Stimulated activated CD8-positive, alpha-beta memory T cell treated with anti-CD3 and anti-CD28 coated beads, Interleukin-4, amount 100 ng/mL, for 48 hours (primary cell): Measurements from ENCODE around the gene ASPSCR1.

Experiments
- DNase-seq: peaks from one replicate; pipeline ENCODE4 v3.0.0-alpha.2; 2020

Gene ASPSCR1

GRCh38 chr17:82001571-82002056 lies 24.2 kb downstream of the ASPSCR1 start:
- no peak for DNase-seq

DNA sequence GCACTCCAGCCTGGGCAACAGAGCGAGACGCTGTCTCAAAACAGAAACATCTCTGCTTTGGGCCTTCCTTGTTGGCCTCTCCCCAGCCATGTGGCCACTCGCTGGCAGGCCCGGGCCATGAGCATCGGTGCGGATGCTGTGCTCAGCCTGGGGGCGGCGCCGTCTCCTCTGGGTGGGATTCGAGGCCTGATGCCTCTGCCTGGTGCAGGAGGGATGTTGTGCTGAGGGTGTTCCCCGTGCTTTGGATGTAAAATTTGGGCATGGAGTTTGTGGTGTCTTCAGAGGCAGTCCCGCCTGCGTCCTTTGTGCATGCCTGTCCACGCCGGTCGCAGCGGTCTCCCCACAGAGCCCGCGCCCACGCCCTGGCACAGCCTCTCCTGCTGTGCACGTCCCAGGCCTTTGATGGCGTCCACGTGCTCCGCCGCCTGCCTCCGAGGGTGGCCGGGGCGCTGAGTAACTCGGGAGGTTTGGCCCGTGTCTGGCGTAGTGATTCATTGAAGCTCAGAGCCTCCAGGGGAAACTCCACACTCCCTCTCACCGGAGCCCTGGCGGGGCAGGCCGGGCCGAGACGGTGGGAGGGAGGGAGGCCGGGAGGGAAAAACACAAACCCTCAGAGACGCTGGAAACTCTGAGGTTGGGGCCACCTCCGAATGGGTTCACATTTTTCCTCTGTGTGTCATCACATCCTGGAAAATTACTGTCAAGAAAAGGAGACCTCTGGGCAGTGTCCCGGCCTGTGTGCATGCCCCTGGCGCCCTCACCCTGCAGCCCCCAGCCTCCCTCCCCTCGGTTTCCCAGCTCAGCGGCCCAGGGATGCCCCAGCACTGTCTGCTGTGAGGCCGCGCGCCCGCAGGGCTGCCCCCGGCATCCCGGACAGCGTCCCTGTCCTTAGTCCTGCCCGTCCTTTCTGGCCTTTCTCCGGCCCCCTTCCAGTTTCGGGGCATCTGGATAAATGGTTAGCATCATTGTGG lies 26.3 kb downstream of the ASPSCR1 start:
- peak; percentile 42 for DNase-seq

DNA sequence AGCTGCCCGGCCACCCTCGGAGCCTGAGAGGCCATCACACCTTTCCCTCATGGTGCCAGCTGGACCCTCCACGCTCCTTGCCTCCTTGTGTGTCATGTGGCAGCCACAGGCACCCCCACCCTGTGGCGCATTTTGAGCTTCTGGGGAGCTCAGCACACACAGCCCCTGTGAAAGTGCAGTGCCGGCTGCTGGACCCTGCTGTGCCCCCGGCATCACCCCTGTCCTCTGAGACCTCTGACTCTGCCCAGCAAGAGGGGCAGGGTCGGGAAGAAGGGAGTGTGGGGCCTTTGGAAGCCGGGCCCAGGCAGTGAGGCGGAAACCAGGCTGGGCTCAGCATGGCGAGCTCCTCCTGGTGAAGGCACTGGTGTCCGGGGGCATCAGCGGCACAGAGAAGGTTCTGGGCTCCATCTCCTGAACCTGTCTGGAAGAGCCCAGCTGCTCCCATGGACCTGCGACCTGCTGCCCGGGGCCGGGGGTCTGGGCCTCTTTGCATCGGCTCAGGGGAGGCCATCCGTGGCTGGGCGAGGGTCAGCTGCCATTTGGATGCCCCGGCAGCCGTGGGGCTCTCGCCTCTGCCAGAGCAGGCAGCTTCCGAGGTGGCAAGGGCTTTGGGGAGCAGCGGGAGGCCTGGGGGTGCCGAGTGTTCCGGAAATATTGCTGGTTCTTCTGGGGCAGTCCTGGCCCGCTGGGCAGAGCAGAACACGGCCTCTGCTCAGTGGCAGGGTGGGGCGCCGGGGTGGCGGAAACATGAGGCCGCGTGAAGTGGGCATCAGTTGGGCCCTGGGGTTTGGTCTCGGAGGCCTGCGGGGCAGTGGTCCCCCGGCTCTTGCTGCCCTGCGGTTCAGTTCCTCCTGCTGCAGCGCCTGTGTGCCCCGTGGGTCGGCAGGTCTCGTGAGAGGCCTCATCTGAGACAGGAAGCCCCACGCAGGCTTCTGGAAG lies 27.4 kb downstream of the ASPSCR1 start:
- DNase-seq, result no peak

DNA sequence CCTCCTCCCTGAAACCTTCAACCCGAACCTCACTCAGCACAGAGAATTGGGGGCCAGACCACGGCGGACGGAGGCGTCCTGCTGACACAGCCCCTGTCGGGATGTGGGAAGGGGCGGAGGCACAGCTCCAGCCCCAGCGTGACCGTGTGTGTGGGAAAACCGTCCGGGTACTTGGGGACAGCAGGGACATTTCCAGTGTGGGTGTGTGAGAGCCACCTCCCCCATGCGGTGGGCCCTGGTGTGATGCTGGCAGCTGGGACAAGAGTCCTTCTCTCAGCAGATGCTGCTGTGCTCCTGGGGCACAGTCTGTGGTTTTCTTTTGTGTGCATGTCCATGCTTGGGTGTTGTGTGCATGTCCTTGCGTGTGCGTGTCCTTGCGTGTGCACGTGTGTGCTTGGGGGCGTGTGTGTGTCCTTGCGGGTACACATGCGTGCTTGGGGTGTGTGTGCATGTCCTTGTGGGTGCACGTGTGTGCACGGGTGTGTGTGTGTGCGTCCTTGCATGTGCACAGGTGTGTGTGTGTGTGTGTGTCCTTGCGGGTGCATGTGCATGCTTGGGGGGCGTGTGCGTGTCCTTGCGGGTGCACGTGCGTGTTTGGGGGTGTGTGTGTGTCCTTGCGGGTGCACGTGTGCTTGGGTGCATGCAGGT lies 28.4 kb downstream of the ASPSCR1 start:
- no peak for DNase-seq

DNA sequence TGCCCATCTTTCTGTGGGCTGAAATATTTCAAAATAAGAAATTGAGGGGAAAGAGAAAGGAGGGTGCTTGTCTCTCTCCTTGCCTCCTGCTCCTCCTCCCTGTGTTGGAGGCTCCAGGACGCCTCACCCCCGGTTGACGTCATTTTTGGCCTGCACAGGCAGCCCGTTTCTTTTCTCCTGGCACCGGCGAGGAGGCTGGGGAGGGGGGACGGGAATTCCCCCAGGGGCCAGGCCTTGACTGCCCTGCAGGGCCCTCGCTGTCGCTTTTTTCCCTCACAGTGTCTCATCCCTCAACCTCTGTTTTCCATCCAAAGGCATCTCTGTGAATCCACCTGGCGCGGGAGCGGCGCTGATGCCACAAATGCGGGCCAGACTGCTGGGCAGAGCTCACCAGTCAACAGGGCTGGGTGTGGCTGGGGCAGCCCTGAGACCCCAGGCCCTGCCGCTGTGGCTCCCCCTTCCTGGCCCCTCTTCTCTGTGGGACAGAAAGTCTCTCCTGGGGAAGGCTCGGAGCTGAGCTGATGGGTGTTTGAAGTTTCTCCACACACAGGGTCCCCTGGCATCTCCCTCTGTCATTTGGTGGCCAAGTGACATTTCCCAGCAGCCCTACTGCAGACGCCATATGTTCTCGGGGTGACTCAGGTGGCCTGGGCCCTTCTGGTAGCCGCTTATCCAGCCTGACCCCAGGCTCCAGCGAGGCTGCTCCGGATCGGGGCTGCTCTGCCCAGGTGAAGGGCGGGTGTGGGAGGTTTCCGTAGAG lies 29.2 kb downstream of the ASPSCR1 start:
- no peak for DNase-seq

DNA sequence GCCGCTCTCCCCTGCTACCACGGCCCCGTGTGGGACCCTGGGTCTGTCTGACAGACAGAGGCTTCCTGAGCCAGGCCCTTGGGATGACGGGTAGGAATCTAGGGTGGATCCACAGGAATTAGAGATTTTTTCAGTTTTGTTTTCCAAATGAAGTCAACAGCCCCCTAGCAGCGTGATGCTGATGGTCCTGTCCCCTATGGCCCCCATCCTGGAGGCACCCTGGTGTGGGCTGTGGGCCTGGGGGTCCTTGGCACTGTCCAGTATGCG lies 29.7 kb downstream of the ASPSCR1 start:
- no peak for DNase-seq

- no peak for DNase-seq
These were observed 30.2 kb downstream of the ASPSCR1 start for GRCh38 chr17:82007495-82008257.

- no peak for DNase-seq
These were observed 31.0 kb downstream of the ASPSCR1 start for GRCh38 chr17:82008258-82008940.

DNA sequence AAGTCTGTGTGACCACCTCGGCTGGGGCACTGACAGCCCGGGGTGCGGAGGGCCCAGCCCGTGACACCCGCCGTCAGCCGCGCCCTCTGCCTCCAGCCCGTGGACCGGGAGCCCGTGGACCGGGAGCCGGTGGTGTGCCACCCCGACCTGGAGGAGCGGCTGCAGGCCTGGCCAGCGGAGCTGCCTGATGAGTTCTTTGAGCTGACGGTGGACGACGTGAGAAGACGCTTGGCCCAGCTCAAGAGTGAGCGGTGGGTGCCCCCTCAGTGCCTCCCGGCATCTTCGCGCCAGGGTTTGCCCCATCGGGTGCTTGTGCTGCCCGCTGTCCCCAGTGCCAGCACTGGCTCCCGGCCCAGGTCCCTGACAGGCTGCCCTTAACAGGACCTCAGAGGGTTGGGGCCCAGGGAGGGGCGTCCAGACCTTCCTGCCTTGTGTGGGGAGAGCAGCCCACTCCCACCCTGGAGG lies 31.5 kb downstream of the ASPSCR1 start:
- no peak for DNase-seq

DNA sequence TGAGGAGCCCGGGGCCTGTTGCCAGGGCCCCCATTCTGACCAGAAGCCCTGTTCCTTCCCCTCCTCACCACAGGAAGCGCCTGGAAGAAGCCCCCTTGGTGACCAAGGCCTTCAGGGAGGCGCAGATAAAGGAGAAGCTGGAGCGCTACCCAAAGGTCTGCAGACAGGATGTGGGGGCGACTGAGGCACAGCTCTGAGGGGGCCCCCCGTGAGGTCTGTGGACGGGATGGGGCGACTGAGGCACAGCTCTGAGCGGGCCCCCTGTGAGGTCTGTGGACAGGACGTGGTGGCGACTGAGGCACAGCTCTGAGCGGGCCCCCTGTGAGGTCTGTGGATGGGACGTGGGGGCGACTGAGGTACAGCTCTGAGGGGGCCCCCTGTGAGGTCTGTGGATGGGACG lies 32.0 kb downstream of the ASPSCR1 start:
- DNase-seq, result no peak

DNA sequence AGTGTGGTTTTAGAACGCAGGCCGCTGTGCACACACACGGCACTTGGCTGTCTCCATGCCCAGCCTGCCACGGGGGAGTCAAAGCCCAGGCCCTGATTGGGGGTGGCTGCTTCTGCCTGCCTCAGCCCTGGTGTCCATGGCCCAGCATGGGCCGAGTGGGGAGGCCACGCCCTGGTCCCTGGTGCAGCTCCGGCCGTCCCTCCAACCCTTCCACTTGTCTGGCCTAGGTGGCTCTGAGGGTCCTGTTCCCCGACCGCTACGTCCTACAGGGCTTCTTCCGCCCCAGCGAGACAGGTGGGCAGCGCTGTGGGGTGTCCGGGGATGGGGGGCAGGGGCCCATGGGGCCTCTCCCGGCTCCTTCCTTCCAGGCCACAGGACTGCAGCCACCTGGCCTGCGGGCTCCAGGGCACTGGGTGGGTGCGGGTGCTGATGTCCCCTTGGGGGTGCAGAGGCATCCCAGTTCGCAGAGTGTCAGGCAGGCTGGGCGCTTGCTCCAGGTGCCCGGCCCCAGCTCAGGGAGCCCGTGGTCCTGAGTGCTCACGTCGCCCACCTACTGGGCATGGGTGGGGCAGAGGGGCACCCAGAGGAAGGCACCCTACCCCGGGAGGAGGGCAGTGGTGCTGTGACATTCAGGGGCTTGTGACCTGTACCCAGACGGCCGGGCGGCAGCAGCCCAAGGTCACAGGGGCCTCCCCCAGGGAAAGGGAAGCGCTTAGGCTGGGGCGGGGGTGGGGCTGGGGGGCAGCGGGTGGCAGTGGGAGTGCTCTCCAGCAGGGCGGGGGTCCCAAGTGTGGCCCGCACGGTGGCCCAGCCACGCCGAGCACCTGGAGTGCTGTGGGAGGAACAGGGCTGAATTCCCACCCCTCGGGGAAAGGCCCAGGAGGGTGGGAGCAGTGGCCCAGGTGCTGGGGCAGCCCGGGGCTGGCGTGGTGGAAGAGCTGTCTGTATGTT lies 33.4 kb downstream of the ASPSCR1 start:
- DNase-seq, result no peak

DNA sequence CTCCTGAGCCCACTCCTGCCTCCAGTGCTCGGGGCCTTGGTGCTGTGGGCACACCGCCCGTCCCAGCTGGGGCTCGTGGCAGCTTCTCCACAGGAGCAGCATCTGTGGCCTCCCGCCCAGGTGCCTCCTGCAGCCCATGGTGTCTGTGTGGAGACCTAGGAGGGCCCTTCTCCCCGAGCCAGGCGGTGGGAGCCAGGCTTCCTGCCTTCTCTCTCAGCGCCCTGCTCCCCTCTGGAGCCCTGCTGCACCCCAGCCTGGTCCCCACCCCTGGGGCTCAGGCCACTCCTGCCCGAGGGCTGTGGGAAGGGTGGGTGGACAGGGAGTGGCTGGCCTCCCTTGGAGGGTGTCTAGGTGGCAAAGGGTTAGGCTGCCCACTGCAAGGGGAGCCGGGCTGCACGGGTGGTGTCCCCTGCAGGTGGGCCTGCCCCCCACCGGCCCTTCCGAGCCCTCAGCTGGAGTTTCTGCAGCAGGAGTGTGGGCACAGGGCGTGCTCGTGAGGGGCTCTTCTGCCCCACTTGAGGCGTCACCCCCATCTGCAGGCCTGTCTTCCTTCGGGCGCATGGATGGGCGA lies 34.3 kb downstream of the ASPSCR1 start:
- no peak for DNase-seq

GRCh38 chr17:82012261-82012639 lies 34.8 kb downstream of the ASPSCR1 start:
- DNase-seq, result no peak

- no peak for DNase-seq
These were observed 35.3 kb downstream of the ASPSCR1 start for GRCh38 chr17:82012640-82013295.

DNA sequence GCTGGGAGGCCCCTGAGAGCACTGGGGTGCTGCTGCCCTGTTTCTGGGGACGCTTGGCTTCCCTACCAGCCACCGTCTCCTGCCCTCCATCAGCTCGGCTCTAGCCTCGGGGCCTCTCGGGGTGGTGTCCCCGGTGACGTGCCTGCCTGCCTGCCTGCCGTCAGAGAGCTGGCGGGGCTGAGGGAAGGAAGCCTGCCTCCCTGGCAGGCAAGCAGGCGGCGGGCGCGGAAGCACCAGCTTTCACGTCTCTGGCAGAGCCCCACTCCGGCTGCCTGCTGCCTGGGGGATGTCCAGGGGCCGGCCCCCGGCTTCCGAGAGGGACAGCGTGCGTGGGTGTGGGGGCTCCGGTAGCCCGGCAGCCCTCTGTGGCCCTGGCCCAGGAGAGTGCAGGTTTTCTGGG lies 35.9 kb downstream of the ASPSCR1 start:
- DNase-seq, result no peak

DNA sequence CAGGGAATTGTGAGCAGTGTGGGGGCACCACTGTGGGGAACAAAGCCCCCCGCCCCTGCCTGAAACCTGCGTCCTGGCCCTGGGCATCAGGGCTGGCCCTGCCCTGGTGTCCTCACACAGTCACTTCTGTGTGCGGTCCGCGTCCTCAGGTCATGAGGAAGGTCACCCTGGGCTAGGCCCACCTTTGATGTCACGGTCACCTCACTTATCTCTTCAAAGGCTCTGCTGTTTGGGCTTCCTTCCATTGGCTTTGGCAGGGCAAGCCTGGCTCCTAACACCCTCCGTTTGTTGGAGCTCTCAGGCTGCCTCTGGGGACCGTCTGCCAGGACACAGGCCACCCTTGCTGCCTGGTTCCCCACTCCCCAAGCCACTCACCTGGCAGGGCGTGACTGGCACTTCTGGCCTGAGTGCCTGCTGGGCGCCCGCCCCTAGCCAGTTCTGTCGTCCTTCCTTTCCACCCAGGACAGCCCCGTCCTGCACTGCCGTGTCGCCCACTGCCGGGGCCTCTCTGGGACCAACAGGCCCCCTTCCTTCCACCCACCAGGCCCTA lies 36.4 kb downstream of the ASPSCR1 start:
- DNase-seq, result no peak

DNA sequence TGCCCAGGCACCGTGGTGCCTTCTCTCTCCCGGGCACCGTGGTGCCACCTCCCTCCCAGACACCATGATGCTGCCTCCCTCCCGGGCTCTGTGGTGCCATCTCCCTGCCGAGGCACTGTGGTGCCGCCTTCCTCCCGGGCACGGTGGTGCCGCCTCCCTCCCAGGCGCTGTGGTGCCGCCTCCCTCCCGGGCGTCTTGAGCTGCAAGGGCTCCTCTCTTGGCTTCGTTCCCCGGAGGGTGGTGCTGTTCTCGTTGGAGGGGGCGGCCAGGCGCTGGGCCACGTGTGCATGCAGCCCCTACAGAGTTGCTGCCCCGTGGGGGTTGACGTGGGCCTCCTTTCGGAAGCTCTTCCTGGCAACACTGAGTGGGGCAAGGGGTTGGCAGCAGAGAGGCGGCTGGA lies 37.0 kb downstream of the ASPSCR1 start:
- DNase-seq, result no peak

DNA sequence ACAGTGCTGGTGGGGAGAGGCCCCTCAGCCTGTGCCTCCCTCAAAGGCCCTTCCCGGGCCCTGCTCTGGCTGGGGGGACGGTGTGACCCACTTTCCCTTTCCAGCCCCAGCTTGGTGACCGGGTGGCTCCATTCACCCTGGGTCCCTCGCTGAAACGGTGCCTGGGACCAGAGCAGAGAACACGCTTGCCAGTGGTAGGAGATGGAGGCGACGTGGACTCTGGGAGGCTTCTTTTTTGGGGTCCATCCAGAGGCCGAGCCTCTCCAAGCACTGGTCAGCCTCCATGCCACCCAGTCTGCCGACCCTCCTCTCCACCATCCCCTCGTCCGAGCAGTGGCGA lies 37.5 kb downstream of the ASPSCR1 start:
- DNase-seq, result no peak
